ENCODE data around the gene ASF1B. TPM values are rescaled to one million over a fixed set of nuclear protein-coding genes. Genes with fewer than 3 reads are reported as not detected.
"Not testable (repeated sequence)": the region's sequence is repeated elsewhere in the genome, so short reads cannot be mapped to it uniquely, and the experiment has no call there.

The ASF1B gene
- total and polyA plus RNA-seq, 2 donors from 2014 or later = 0.49 to 1.8 TPM

GRCh38 chr19:14183741-14184350 lies 47.5 kb upstream of the ASF1B start:
- no peak overlapping the region for H3K27ac ChIP-seq (ENCODE audit: low read depth in 2 of 2, low read length in 2 of 2)
- no peaks in the 10 kb centered on the region for H3K4me1 ChIP-seq (ENCODE audit: control insufficient read depth in 2 of 3, insufficient read depth in 2 of 3, low read depth in 1 of 3, low read length in 3 of 3)
- peak in 1 of 5 donors; percentile 72 for DNase-seq
- no peaks in the 10 kb centered on the region for H3K36me3 ChIP-seq (ENCODE audit: control insufficient read depth in 2 of 3, insufficient read depth in 3 of 3, low read length in 3 of 3)
- TF ChIP-seq CTCF (IDR thresholded peaks at IDR 0.05; ENCODE audit: borderline replicate concordance, extremely low read depth, insufficient read depth) = no peak
- no peaks in the 10 kb centered on the region for H3K9me3 ChIP-seq (ENCODE audit: control insufficient read depth in 2 of 3, insufficient read depth in 1 of 3, low read length in 3 of 3)
- H3K9ac ChIP-seq (ENCODE audit: low read length in 3 of 3) = no peak overlapping the region
- H3K4me3 ChIP-seq (ENCODE audit: low read length in 3 of 3) = no peak overlapping the region
- intact Hi-C loops (cut with DNase I) = no loop called here
- H3K27me3 ChIP-seq (ENCODE audit: control insufficient read depth, insufficient read depth, low read length) = no peaks in the 10 kb centered on the region
- no peak for FAIRE-seq

- Histone ChIP-seq H3K27me3 (ENCODE audit: control insufficient read depth, insufficient read depth, low read length) (no peaks in the 10 kb centered on the region), H3K9ac (ENCODE audit: low read length in 3 of 3) (no peak overlapping the region), H3K4me1 (ENCODE audit: control insufficient read depth in 2 of 3, insufficient read depth in 2 of 3, low read depth in 1 of 3, low read length in 3 of 3) (no peaks in the 10 kb centered on the region), H3K4me3 (ENCODE audit: low read length in 3 of 3) (no peak overlapping the region), H3K36me3 (ENCODE audit: control insufficient read depth in 2 of 3, insufficient read depth in 3 of 3, low read length in 3 of 3) (no peaks in the 10 kb centered on the region), H3K9me3 (ENCODE audit: control insufficient read depth in 2 of 3, insufficient read depth in 1 of 3, low read length in 3 of 3) (no peaks in the 10 kb centered on the region), H3K27ac (ENCODE audit: low read depth in 2 of 2, low read length in 2 of 2) (no peak overlapping the region)
- intact Hi-C loops (cut with DNase I) = no loop called here
- TF ChIP-seq CTCF (IDR thresholded peaks at IDR 0.05; ENCODE audit: borderline replicate concordance, extremely low read depth, insufficient read depth) = no peak
- FAIRE-seq = no peak
- no peak for DNase-seq
Observed at GRCh38 chr19:14182476-14182875, 46.1 kb upstream of the ASF1B start.

GRCh38 chr19:14181906-14182305 lies 45.5 kb upstream of the ASF1B start:
- H3K9ac ChIP-seq (ENCODE audit: low read length in 3 of 3) = no peak overlapping the region
- no peak for TF ChIP-seq CTCF (IDR thresholded peaks at IDR 0.05; ENCODE audit: borderline replicate concordance, extremely low read depth, insufficient read depth)
- no peaks in the 10 kb centered on the region for H3K9me3 ChIP-seq (ENCODE audit: control insufficient read depth in 2 of 3, insufficient read depth in 1 of 3, low read length in 3 of 3)
- no peak for DNase-seq
- H3K36me3 ChIP-seq (ENCODE audit: control insufficient read depth in 2 of 3, insufficient read depth in 3 of 3, low read length in 3 of 3) = no peaks in the 10 kb centered on the region
- intact Hi-C loops (cut with DNase I) = no loop called here
- H3K27ac ChIP-seq (ENCODE audit: low read depth in 2 of 2, low read length in 2 of 2) = no peak overlapping the region
- H3K4me1 ChIP-seq (ENCODE audit: control insufficient read depth in 2 of 3, insufficient read depth in 2 of 3, low read depth in 1 of 3, low read length in 3 of 3) = no peaks in the 10 kb centered on the region
- no peak overlapping the region for H3K4me3 ChIP-seq (ENCODE audit: low read length in 3 of 3)
- no peaks in the 10 kb centered on the region for H3K27me3 ChIP-seq (ENCODE audit: control insufficient read depth, insufficient read depth, low read length)
- no peak for FAIRE-seq

- DNase-seq; intact Hi-C loops (cut with DNase I); H3K4me3 ChIP-seq (ENCODE audit: low read length in 3 of 3); H3K27me3 ChIP-seq (ENCODE audit: control insufficient read depth, insufficient read depth, low read length); H3K36me3 ChIP-seq (ENCODE audit: control insufficient read depth in 2 of 3, insufficient read depth in 3 of 3, low read length in 3 of 3); FAIRE-seq; H3K27ac ChIP-seq (ENCODE audit: low read depth in 2 of 2, low read length in 2 of 2); H3K9me3 ChIP-seq (ENCODE audit: control insufficient read depth in 2 of 3, insufficient read depth in 1 of 3, low read length in 3 of 3); H3K9ac ChIP-seq (ENCODE audit: low read length in 3 of 3); H3K4me1 ChIP-seq (ENCODE audit: control insufficient read depth in 2 of 3, insufficient read depth in 2 of 3, low read depth in 1 of 3, low read length in 3 of 3): not testable (repeated sequence)
Observed at GRCh38 chr19:14181199-14181598, 44.8 kb upstream of the ASF1B start.

Data from kidney (tissue), 14 donors.